HepG2 (cell line): Measurements from ENCODE around the gene SLC12A9. TPM values are rescaled to one million over a fixed set of nuclear protein-coding genes. Genes with fewer than 3 reads are reported as not detected.

Source experiments
- ATAC-seq: fragments of 200-7000 bp; cut with Tn5 transposase; 3 replicates; pipeline ENCODE4 v1.9.1; 2020; ENCODE audit warnings: mild to moderate bottlenecking, moderate library complexity
- BruUV-seq: library from RNA; stranded (reverse); fragments of 400-500 nt; replicated peaks from 2 replicates; lab custom pipeline; 2021; lab: Mats Ljungman, UMichigan
- CTCF ChIA-PET: fragments of 300-600 bp; formaldehyde crosslinking; extraction: SDS; loops from one replicate; lab custom pipeline; 2021; ENCODE audit warnings: low total read pairs, inconsistent platforms, low intra/inter-chr PET ratio; lab: Yijun Ruan, JAX
- POLR2A ChIA-PET: fragments of 350-600 bp; sonication (Branson Sonifier 250); formaldehyde crosslinking; loops from one replicate; lab custom pipeline; 2020; ENCODE audit warnings: antibody characterized with exemption, inconsistent platforms; lab: Yijun Ruan, JAX
- DNase-seq: peaks from one replicate; pipeline ENCODE4 v3.0.0-alpha.2; 2015; ENCODE audit warnings: low spot score
- FAIRE-seq: peaks from 3 replicates; lab custom pipeline; 2011; peaks lifted over from hg19 to GRCh38; lab: Jason Lieb, UNC
- H2AFZ ChIP-seq: one replicate; pipeline ENCODE4 v1.6.1; 2011; ENCODE audit warnings: low read length, inconsistent platforms
- H3K27ac ChIP-seq: fragments of 300-600 bp; 3 replicates; pipeline ENCODE4 v1.8.0; 2011; ENCODE audit warnings: mixed run types, mild to moderate bottlenecking, mixed read lengths, low read length, inconsistent platforms; ENCODE audit not compliant: insufficient read depth; ENCODE audit errors: extremely low read length
- H3K27me3 ChIP-seq, 2 experiments: fragments of 200-600 bp in 1 of 2; 2 replicates in 1 of 2; 3 replicates in 1 of 2; pipeline versions ENCODE4 v1.6.0 to v1.8.0; 2011; ENCODE audit warnings: low read length in 2 of 2, mild to moderate bottlenecking in 2 of 2, moderate library complexity in 2 of 2, inconsistent platforms in 1 of 2; ENCODE audit not compliant: insufficient read depth in 2 of 2, control insufficient read depth in 1 of 2
- H3K36me3 ChIP-seq, 2 experiments: fragments of 200-600 bp in 1 of 2; replicated peaks in 1 of 2; 2 replicates in 1 of 2; 3 replicates in 1 of 2; pipeline versions ENCODE4 v1.5.1 to v1.8.0; 2011; ENCODE audit warnings: low read length in 2 of 2, inconsistent platforms in 1 of 2; ENCODE audit not compliant: insufficient read depth in 2 of 2, control insufficient read depth in 1 of 2
- H3K4me1 ChIP-seq: 2 replicates; pipeline ENCODE4 v1.5.1; 2012; ENCODE audit warnings: low read length, inconsistent platforms; ENCODE audit not compliant: insufficient read depth
- H3K4me2 ChIP-seq: 2 replicates; pipeline ENCODE4 v1.6.0; 2011; ENCODE audit warnings: low read depth, low read length, inconsistent platforms
- H3K4me3 ChIP-seq, 3 experiments: fragments of 200-600 bp in 1 of 3; sonication (generic), shearing (Covaris generic) in 1 of 3; replicated peaks in 1 of 3; 2 replicates each; pipeline ENCODE4 v1.5.1; 2011 to 2016; ENCODE audit warnings: low read length in 3 of 3, inconsistent platforms in 2 of 3, low read depth in 2 of 3, mild to moderate bottlenecking in 2 of 3, control low read depth in 1 of 3, mixed read lengths in 1 of 3; ENCODE audit not compliant: insufficient read depth in 1 of 3
- H3K79me2 ChIP-seq: one replicate; pipeline ENCODE4 v1.6.1; 2011; ENCODE audit warnings: low read length, inconsistent platforms; ENCODE audit not compliant: insufficient read depth
- H3K9ac ChIP-seq: 2 replicates; pipeline ENCODE4 v1.6.0; 2011; ENCODE audit warnings: mild to moderate bottlenecking, low read depth, low read length, inconsistent platforms; ENCODE audit not compliant: insufficient read depth
- H3K9me3 ChIP-seq: 2 replicates; pipeline ENCODE4 v1.5.1; 2012; ENCODE audit warnings: mild to moderate bottlenecking, low read length
- H4K20me1 ChIP-seq: 2 replicates; pipeline ENCODE4 v1.6.0; 2011; ENCODE audit warnings: inconsistent platforms, mild to moderate bottlenecking, low read length, moderate library complexity; ENCODE audit not compliant: insufficient read depth
- CHD2 ChIP-seq: IDR thresholded peaks from 2 replicates; pipeline ENCODE4 v1.6.1; 2011; ENCODE audit warnings: low read depth, low read length, improper control_type of control experiment
- HNRNPUL1 ChIP-seq: fragments of 200-400 bp; formaldehyde crosslinking; IDR thresholded peaks from 2 replicates; pipeline ENCODE4 v1.6.1; 2017; ENCODE audit warnings: low read depth, mild to moderate bottlenecking, low read length, moderate library complexity
- HOXA5 ChIP-seq: sonication (generic); formaldehyde crosslinking; IDR thresholded peaks from 2 replicates; pipeline ENCODE4 v1.4.0; 2020; ENCODE audit warnings: missing genetic modification reagents
- KLF6 ChIP-seq: IDR thresholded peaks from 2 replicates; pipeline ENCODE4 v1.8.0; 2016; ENCODE audit warnings: missing biosample characterization, missing genetic modification reagents
- SALL1 ChIP-seq: sonication (generic); formaldehyde crosslinking; IDR thresholded peaks from 2 replicates; pipeline ENCODE4 v1.8.0; 2022; ENCODE audit warnings: mild to moderate bottlenecking, missing genetic modification reagents
- SSRP1 ChIP-seq: IDR thresholded peaks from 2 replicates; pipeline ENCODE4 v1.6.1; 2016; ENCODE audit warnings: control low read depth
- TBP ChIP-seq: sonication (generic); formaldehyde crosslinking; IDR thresholded peaks from 2 replicates; pipeline ENCODE4 v1.5.0; 2020; ENCODE audit warnings: missing genetic modification reagents
- THAP11 ChIP-seq: IDR thresholded peaks from 2 replicates; pipeline ENCODE4 v1.6.1; 2016; ENCODE audit warnings: missing biosample characterization, missing genetic modification reagents
- XRCC5 ChIP-seq: fragments of 200-400 bp; formaldehyde crosslinking; optimal IDR thresholded peaks from 2 replicates; pipeline ENCODE3; 2017; ENCODE audit warnings: mild to moderate bottlenecking, low read length
- ZBTB38 ChIP-seq: sonication (generic); formaldehyde crosslinking; IDR thresholded peaks from 2 replicates; pipeline ENCODE4 v1.5.1; 2020; ENCODE audit warnings: mild to moderate bottlenecking, missing genetic modification reagents
- ZNF10 ChIP-seq: sonication (generic); formaldehyde crosslinking; IDR thresholded peaks from 2 replicates; pipeline ENCODE4 v1.4.0; 2020; ENCODE audit warnings: mild to moderate bottlenecking, low read depth, missing genetic modification reagents, borderline replicate concordance
- ZNF24 ChIP-seq: fragments of 450-650 bp; IDR thresholded peaks from 2 replicates; pipeline ENCODE4 v1.6.1; 2017; ENCODE audit warnings: antibody characterized with exemption, mild to moderate bottlenecking
- ZNF317 ChIP-seq: sonication (generic); formaldehyde crosslinking; IDR thresholded peaks from 2 replicates; pipeline ENCODE4 v1.5.0; 2020; ENCODE audit warnings: mild to moderate bottlenecking, missing genetic modification reagents
- ZNF616 ChIP-seq: sonication (generic); formaldehyde crosslinking; IDR thresholded peaks from 2 replicates; pipeline ENCODE4 v1.5.0; 2020; ENCODE audit warnings: low read depth, mild to moderate bottlenecking, missing genetic modification reagents
- ZNF644 ChIP-seq: IDR thresholded peaks from 2 replicates; pipeline ENCODE4 v1.6.1; 2016; ENCODE audit warnings: low read depth
- ZNF768 ChIP-seq: sonication (generic); formaldehyde crosslinking; IDR thresholded peaks from 2 replicates; pipeline ENCODE4 v1.4.0; 2020; ENCODE audit warnings: missing genetic modification reagents
- ZSCAN20 ChIP-seq: sonication (generic); formaldehyde crosslinking; IDR thresholded peaks from 2 replicates; pipeline ENCODE4 v1.4.0; 2020; ENCODE audit warnings: missing genetic modification reagents, mild to moderate bottlenecking, borderline replicate concordance
- WGBS: methylation state at CpG from one replicate; pipeline ENCODE4 v1.1.6; 2017; ENCODE audit warnings: low lambda C conversion rate; 5-methylcytosine and 5-hydroxymethylcytosine counted together
- in situ Hi-C: cut with HindIII; loops from 2 replicates; pipeline ENCODE4 v1.10.0; 2017; ENCODE audit warnings: low pct_unique_long_range_greater_than_20kb; ENCODE audit not compliant: extremely low pct_ligation_motif_present
- intact Hi-C: fragments of 100-400 bp; cut with micrococcal nuclease; formaldehyde crosslinking; loops from one replicate; pipeline ENCODE4 v1.10.0; 2022; ENCODE audit not compliant: unreplicated experiment
- polyA plus RNA-seq, 8 experiments: library from polyadenylated mRNA; depleted of rRNA in 3 of 8; stranded (reverse) in 7 of 8; unstranded in 1 of 8; fragments of >200 nt; fragmentation: Illumina TruSeq in 4 of 8; extraction: Trizol in 4 of 8; gene quantifications; 2 replicates each; pipeline versions ENCODE4 v1.2.1 to v1.2.3, GENCODE V29; 2011 to 2016; ENCODE audit warnings: low read depth in 4 of 8, missing spikeins in 1 of 8, mixed read lengths in 1 of 8; ENCODE audit not compliant: insufficient read depth in 1 of 8
- total RNA-seq, 5 experiments: library from RNA; depleted of rRNA; stranded (reverse); fragments of >200 nt; fragmentation: Illumina TruSeq; extraction: Trizol; gene quantifications; 2 replicates each; pipeline ENCODE4 v1.2.3, GENCODE V29; 2016; ENCODE audit warnings: low read depth in 1 of 5
- TF ChIP-seq, protein P1 (sequence below): fragments of 450-650 bp; IDR thresholded peaks from 2 replicates; pipeline ENCODE4 v1.6.1; 2017

SLC12A9 gene
- total and polyA plus RNA-seq, 2 of the 13 experiments (the other 11 are each of a cell fraction or from before 2014, with no cell fraction given) = 8.7 to 16.6 TPM

DNA sequence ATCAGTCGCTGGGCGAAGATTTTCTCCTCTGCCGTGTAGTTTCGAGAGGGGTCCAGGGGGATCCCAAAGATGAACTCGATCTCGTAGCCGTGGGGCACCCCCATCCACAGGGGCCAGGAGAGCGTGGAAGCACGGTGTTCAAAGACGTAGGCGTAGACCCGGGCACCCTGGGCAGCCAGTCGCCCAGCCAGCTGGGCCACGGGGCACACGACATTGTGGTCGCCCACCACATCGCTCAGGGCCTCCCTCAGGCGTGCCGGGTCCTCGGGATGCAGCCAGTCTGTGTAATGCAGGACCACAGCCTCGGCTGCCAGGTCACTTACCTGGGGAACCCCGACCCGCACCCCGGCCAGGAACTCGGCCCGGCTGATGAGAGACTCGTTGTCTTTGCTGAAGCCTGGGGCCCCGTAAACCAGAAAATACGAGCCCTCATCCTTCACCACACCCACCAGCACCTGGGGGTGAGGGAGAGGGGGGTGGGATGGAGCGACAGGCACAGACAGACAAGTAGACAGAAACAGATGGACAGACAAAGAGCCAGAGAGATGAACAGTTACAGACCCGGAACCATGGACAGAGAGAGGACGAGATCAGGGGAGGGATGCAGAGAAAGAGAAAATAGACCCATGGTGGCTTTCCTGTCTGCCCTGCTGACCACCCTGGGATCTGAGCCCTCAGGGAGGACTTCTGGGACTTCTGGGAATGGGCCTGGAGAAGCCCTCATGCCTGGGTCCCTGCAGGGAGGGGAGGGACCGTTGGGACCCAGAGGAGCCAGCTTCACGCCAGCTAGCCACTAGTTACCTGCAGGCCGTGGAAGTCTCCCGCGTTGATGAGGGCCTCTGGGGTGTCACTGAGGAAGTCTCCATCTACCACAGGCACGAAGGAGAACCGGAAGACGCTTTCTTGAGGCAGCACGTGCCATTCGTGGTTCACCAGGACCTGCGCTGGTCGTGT is 40.1 kb downstream of the SLC12A9 start:
- ATAC-seq (no peak), DNase-seq (no peak), FAIRE-seq (no peak)
- no TSS peak for BruUV-seq
- ChIA-PET POLR2A (interaction anchor here (2.1 kb wide), 1 partner anchor 18 kb away, joined by 7 read pairs; the partner anchor contains the start of gene SRRT), CTCF (no interaction called here)
- H2AFZ ChIP-seq = no peak overlapping the region
- H4K20me1 ChIP-seq = no peaks in the 10 kb centered on the region
- no peak for TF ChIP-seq ZNF24
- TF ChIP-seq ZBTB38 = 0 out of 2 replicates have a peak, but pooled peaks have one; percentile 37
- no peak overlapping the region for H3K4me3 ChIP-seq
- intact Hi-C loops = no loop called here
- peaks cover 60% of the 10 kb centered on the region for H3K4me1 ChIP-seq
- H3K9me3 ChIP-seq = no peaks in the 10 kb centered on the region
- H3K79me2 ChIP-seq = peaks cover 8% of the 10 kb centered on the region
- H3K9ac ChIP-seq = no peak overlapping the region
- no peak overlapping the region for H3K27ac ChIP-seq
- H3K36me3 ChIP-seq = peaks cover 1 to 11% of the 10 kb centered on the region in 2 experiments; a peak in 4 of 5 replicates
- 65% methylated on average over 20 of the region's 44 CpGs for WGBS
- in situ Hi-C loops = loop anchor here (25.0 kb wide), 1 partner anchor 395 kb away; no protein-coding TSS in a partner anchor
- peaks cover 11 to 29% of the 10 kb centered on the region in 2 experiments for H3K27me3 ChIP-seq
- H3K4me2 ChIP-seq = no peak overlapping the region; the same call in 1 of the 2 replicates

DNA sequence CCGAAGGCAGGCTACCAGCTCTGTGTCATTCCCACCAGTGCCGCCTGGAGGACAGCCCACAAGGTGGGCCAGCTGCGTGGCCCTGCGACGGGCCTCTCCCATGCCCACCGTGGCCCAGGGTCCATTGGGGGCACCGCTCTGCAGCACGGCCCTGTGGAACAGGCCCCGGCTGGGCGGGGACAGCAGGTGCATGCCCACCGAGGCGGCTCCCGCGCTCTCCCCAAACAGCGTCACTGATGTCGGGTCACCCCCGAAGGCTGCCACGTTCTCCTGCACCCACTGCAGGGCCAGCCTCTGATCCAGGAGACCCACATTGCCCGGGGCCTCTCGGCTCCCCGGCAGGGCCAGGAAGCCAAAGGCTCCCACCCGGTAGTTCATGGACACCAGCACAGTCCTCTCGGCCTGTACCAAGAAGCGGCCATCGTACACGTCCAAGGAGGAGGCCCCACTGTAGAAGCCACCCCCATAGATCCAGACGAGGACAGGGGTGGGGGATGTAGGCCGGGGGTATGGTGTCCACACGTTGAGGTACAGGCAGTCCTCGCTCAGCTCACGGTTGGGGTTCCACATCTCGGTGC is 40.9 kb downstream of the SLC12A9 start:
- peaks cover 0 to 3% of the 10 kb centered on the region in 2 experiments; a peak in 1 of 5 replicates for H3K36me3 ChIP-seq
- no TSS peak for BruUV-seq
- 71% methylated on average over 6 of the region's 32 CpGs for WGBS
- no peak overlapping the region for H3K4me2 ChIP-seq
- H3K9me3 ChIP-seq = no peaks in the 10 kb centered on the region
- no peaks in the 10 kb centered on the region for H4K20me1 ChIP-seq
- H3K27me3 ChIP-seq = peaks cover 11 to 32% of the 10 kb centered on the region in 2 experiments
- ATAC-seq = no peak
- H2AFZ ChIP-seq = no peak overlapping the region
- no peak overlapping the region for H3K4me3 ChIP-seq
- peaks cover 52% of the 10 kb centered on the region for H3K4me1 ChIP-seq
- CTCF ChIA-PET = no interaction called here
- no peak overlapping the region for H3K9ac ChIP-seq
- intact Hi-C loops (no loop called here), in situ Hi-C loops (loop anchor here (25.0 kb wide), 1 partner anchor 394 kb away; no protein-coding TSS in a partner anchor)
- H3K27ac ChIP-seq = no peak overlapping the region
- POLR2A ChIA-PET = interaction anchor here (2.1 kb wide), 1 partner anchor 18 kb away, joined by 7 read pairs; the partner anchor contains the start of gene SRRT
- H3K79me2 ChIP-seq = peaks cover 4% of the 10 kb centered on the region
- FAIRE-seq = no peak
- DNase-seq = no peak
- no peak for TF ChIP-seq ZNF317 (CRISPR knock-in tag)
- TF ChIP-seq ZNF616 (CRISPR knock-in tag) = no peak
- TF ChIP-seq, protein P1, sequence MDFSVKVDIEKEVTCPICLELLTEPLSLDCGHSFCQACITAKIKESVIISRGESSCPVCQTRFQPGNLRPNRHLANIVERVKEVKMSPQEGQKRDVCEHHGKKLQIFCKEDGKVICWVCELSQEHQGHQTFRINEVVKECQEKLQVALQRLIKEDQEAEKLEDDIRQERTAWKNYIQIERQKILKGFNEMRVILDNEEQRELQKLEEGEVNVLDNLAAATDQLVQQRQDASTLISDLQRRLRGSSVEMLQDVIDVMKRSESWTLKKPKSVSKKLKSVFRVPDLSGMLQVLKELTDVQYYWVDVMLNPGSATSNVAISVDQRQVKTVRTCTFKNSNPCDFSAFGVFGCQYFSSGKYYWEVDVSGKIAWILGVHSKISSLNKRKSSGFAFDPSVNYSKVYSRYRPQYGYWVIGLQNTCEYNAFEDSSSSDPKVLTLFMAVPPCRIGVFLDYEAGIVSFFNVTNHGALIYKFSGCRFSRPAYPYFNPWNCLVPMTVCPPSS = no peak
- TF ChIP-seq ZNF644 = no peak
- TF ChIP-seq ZNF10 (CRISPR knock-in tag) = no peak
- no peak for TF ChIP-seq ZSCAN20
- TF ChIP-seq THAP11 (CRISPR knock-in tag) = no peak
- TF ChIP-seq CHD2 = no peak
- TF ChIP-seq SSRP1 = no peak
- no peak for TF ChIP-seq HOXA5 (CRISPR knock-in tag)
- peak; percentile 13 for TF ChIP-seq XRCC5
- TF ChIP-seq HNRNPUL1 = no peak
- TF ChIP-seq KLF6 (CRISPR knock-in tag) = no peak
- TF ChIP-seq TBP (CRISPR knock-in tag) = no peak
- TF ChIP-seq ZNF768 (CRISPR knock-in tag) = peak; percentile 27; the same call in 1 of the 2 replicates
- no peak for TF ChIP-seq SALL1 (CRISPR knock-in tag)
